AG09309 (cell line): ENCODE data around the gene MAP4.

Experiments used
- DNase-seq: peaks from one replicate; pipeline ENCODE4 v3.0.0-alpha.2; 2010; ENCODE audit warnings: low read depth
- H3K4me3 ChIP-seq: 2 replicates; pipeline ENCODE4 v1.5.1; 2011; ENCODE audit warnings: mild to moderate bottlenecking, low read depth, low read length, moderate library complexity; ENCODE audit not compliant: control insufficient read depth
- CTCF ChIP-seq: IDR thresholded peaks from 2 replicates; pipeline ENCODE4 v1.5.1; 2011; ENCODE audit warnings: mild to moderate bottlenecking, low read depth, low read length, inconsistent platforms; ENCODE audit not compliant: insufficient read depth, control insufficient read depth; ENCODE audit errors: missing control alignments

The MAP4 gene

DNA sequence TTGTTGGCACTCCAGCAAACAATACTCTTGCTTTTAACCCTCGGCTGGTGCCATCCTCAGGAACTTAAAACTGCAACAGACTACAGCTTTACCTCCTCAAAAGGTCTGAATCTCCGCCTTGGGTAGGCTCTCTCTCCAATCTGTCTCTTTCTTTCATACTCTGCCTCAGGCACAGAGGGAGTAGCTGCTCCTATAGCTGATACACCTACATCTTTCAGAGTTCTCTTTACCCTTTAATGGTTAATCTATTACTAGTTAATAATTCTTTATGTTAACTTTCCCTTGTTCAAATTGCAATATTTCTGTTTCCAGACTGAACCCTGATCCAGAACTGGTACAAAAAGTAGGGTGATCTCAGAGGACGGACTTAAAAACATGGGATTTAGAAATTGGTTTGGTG is 66.2 kb downstream of the MAP4 start:
- no peak overlapping the region for H3K4me3 ChIP-seq
- no peak for DNase-seq
- no peak for TF ChIP-seq CTCF

DNA sequence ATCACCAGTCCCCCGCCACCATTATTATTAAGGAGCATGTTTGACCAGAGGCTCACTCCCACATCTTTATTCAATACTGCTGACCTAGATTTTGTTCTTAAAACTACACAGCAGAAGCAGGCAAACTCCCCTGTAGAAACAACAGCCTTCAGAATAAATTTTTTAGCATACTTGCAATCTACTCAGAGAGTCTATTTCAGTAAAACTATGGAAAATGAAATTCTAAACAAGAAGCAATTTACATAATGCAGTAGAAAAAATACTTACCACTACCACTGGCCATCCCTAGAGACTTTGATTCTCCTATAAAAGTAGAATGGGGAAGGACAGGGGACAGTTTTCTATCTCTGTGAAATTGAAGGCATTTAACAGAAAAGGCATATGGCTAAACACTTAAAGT is 76.0 kb downstream of the MAP4 start:
- no peak for TF ChIP-seq CTCF
- no peak overlapping the region for H3K4me3 ChIP-seq
- DNase-seq: no peak

DNA sequence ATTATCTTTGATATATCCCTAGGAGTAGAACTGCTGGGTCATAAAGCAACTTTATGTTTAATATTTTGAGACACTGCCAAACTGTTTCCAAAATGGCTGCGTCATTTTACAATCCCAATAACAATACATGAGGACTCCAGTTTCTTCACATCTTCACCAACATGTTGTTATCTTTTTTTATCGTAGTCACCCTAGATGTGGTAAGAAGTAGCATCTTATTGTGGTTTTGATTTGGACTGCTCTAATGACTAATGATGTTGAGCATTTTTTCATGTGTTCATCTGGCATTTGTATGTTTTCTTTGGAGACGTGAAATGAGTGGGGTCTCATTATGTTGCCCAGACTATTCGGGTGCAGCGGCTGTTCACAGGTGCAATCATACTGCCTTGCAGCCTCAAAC is 83.8 kb downstream of the MAP4 start:
- H3K4me3 ChIP-seq: no peak overlapping the region
- DNase-seq: no peak
- no peak for TF ChIP-seq CTCF

DNA sequence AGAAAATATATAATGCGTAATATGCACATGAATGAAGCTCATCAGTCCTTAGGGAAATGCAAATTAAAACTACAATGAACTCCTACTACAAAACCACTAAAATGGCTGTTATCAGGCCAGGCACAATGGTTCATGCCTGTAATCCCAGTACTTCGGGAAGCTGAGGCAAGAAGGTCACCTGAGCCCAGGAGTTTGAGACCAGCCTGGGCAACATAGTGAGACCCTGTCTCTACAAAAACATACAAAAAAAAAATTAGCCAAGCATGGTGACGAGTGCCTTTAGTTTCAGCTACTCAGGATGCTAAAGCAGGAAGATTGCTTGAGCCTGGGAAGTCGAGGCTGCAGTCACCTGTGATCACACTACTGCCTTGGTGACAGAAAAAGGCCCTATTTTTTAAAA is 85.2 kb downstream of the MAP4 start:
- TF ChIP-seq CTCF: no peak
- no peak overlapping the region for H3K4me3 ChIP-seq
- no peak for DNase-seq

- DNase-seq: no peak
- no peak overlapping the region for H3K4me3 ChIP-seq
- TF ChIP-seq CTCF: no peak
Observed at GRCh38 chr3:47916696-47917095, 99.5 kb downstream of the MAP4 start.

DNA sequence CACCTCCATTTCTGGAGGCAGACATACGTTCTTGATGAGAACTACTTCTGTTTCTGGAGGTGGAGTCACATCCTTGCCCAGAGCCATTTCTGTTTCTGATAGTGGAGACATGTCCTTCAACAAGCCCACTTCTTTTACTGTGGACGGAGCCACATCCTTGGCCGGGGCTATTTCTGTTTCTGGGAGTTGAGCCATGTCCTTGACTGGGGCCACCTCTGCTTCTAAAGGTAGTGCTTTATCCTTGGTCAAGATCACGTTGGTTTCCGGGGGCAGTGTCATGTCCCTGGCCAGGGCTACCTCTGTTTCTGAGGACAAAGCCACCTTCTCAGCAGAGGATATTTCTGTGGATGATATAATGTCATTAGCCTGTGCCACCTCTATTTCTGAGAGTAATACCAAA is 100.0 kb downstream of the MAP4 start:
- no peak for TF ChIP-seq CTCF
- no peak overlapping the region for H3K4me3 ChIP-seq
- no peak for DNase-seq

DNA sequence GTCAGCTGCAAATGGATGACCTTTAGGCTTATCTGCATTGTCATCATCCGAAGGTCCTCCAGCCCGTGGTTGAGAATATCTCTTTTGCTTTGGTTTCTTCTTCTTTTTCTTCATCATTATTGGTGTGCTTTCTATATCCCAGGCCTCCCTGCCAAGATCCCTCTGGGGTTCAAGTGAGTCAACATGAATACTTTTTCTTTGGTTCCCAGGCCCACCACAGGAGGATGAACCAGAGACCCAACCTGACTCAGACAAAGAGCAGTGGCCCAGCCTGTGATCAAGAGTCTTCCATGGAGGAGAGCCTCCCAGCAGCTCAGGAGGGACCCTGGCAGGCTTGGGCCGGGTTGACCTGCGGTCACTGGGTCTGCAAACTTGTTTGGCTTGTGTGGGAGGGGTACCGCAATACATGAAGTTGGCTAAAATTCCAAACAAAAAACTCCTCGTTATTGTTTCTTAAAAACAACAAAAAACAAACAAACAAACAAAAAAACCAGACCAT is 104.2 kb downstream of the MAP4 start:
- no peak for TF ChIP-seq CTCF
- no peak for DNase-seq
- H3K4me3 ChIP-seq: no peak overlapping the region
